A549 (cell line): Measurements from ENCODE around the gene HDAC5. TPM values are rescaled to one million over a fixed set of nuclear protein-coding genes. Genes with fewer than 3 reads are reported as not detected.

ENCODE experiments used
- ATAC-seq, 2 experiments: fragments of 200-7000 bp in 1 of 2; fragments of >200 bp in 1 of 2; cut with Nextera tagmentation in 1 of 2; cut with Tn5 transposase in 1 of 2; 3 replicates each; pipeline versions ENCODE4 v1.8.0 to v1.9.1; 2018 to 2020; ENCODE audit warnings: mild to moderate bottlenecking in 1 of 2, moderate library complexity in 1 of 2
- CTCF ChIA-PET: fragments of 300-600 bp; sonication (Branson Sonifier 250); formaldehyde crosslinking; extraction: SDS; loops from one replicate; lab custom pipeline; 2021; ENCODE audit warnings: antibody characterized with exemption, inconsistent platforms; lab: Yijun Ruan, JAX
- POLR2A ChIA-PET: fragments of 350-600 bp; formaldehyde crosslinking; extraction: SDS; loops from one replicate; lab custom pipeline; 2021; ENCODE audit warnings: antibody characterized with exemption, inconsistent platforms; lab: Yijun Ruan, JAX
- DNase-seq, 2 experiments: peaks; one replicate each; pipeline versions ENCODE4 v3.0.0 to v3.0.0-alpha.2; 2011 to 2016; ENCODE audit warnings: low read depth in 1 of 2, low spot score in 1 of 2
- FAIRE-seq: peaks from 2 replicates; lab custom pipeline; 2011; peaks lifted over from hg19 to GRCh38; lab: Jason Lieb, UNC
- H3K27ac ChIP-seq, 2 experiments: fragments of >200 bp; sonication (Bioruptor Twin); formaldehyde crosslinking; 3 replicates each; pipeline ENCODE4 v1.5.1; 2016 to 2017
- H3K4me1 ChIP-seq: fragments of >200 bp; sonication (Bioruptor Twin); formaldehyde crosslinking; 3 replicates; pipeline ENCODE4 v1.6.1; 2016
- H3K4me2 ChIP-seq: fragments of >200 bp; sonication (Bioruptor Twin); formaldehyde crosslinking; 3 replicates; pipeline ENCODE4 v1.6.1; 2016
- H3K4me3 ChIP-seq: fragments of >200 bp; sonication (Bioruptor Twin); formaldehyde crosslinking; 3 replicates; pipeline ENCODE4 v1.5.1; 2016
- H3K9me3 ChIP-seq: fragments of >200 bp; sonication (Bioruptor Twin); formaldehyde crosslinking; 3 replicates; pipeline ENCODE4 v1.6.1; 2016
- FOSL2 ChIP-seq, 2 experiments: fragments of 450-650 bp in 1 of 2; fragments of >200 bp in 1 of 2; sonication (Bioruptor Twin) in 1 of 2; formaldehyde crosslinking; IDR thresholded peaks; 2 replicates each; pipeline versions ENCODE4 v1.5.0 to v1.6.1; 2016 to 2020; ENCODE audit warnings: mild to moderate bottlenecking in 1 of 2, moderate library complexity in 1 of 2
- HOXB5 ChIP-seq: fragments of 250-450 bp; sonication (Bioruptor Pico); IDR thresholded peaks from 2 replicates; pipeline ENCODE4 v1.5.0; 2020; ENCODE audit warnings: mild to moderate bottlenecking, moderate library complexity
- JUN ChIP-seq, 2 experiments: fragments of >200 bp; sonication (Bioruptor Twin); formaldehyde crosslinking; IDR thresholded peaks; 2 replicates in 1 of 2; 3 replicates in 1 of 2; pipeline ENCODE4 v1.6.1; 2016 to 2017
- RCOR1 ChIP-seq: fragments of 150-350 bp; IDR thresholded peaks from 2 replicates; pipeline ENCODE4 v1.6.1; 2014; ENCODE audit warnings: antibody characterized with exemption, low read length, low read depth
- RNF2 ChIP-seq: fragments of 200-600 bp; sonication (generic); IDR thresholded peaks from 2 replicates; pipeline ENCODE4 v1.6.1; 2016; ENCODE audit warnings: low read depth, mild to moderate bottlenecking, antibody characterized with exemption, moderate library complexity, borderline replicate concordance
- WGBS: methylation state at CpG from one replicate; pipeline ENCODE4 v1.1.6; 2017; ENCODE audit errors: missing lambda C conversion rate; 5-methylcytosine and 5-hydroxymethylcytosine counted together
- polyA plus RNA-seq, 4 experiments: library from polyadenylated mRNA; depleted of rRNA in 3 of 4; stranded (reverse); fragments of >200 nt; fragmentation: RNase III in 1 of 4; extraction: RNeasy Plus Mini Kit Qiagen cat#74134 plus additional on column Dnase treatment in 1 of 4; gene quantifications; 2 replicates in 3 of 4; 3 replicates in 1 of 4; pipeline ENCODE4 v1.2.3, GENCODE V29; 2011 to 2017
- small RNA-seq, 6 experiments: library from RNA; depleted of rRNA; stranded (forward); fragments of <200 nt; gene quantifications; one replicate each; pipeline ENCODE3, GENCODE V24; 2012
- TF ChIP-seq, protein P1 (sequence below): fragments of 150-350 bp; IDR thresholded peaks from 2 replicates; pipeline ENCODE4 v1.6.1; 2014; ENCODE audit warnings: low read depth, mild to moderate bottlenecking, low read length
- TF ChIP-seq, protein P2 (sequence below): IDR thresholded peaks from 2 replicates; pipeline ENCODE4 v1.6.1; 2012

HDAC5 gene
- polyA plus RNA-seq, 2 of the 4 experiments (the other 2 are of a cell fraction), result 3.1 to 7.1 TPM

DNA sequence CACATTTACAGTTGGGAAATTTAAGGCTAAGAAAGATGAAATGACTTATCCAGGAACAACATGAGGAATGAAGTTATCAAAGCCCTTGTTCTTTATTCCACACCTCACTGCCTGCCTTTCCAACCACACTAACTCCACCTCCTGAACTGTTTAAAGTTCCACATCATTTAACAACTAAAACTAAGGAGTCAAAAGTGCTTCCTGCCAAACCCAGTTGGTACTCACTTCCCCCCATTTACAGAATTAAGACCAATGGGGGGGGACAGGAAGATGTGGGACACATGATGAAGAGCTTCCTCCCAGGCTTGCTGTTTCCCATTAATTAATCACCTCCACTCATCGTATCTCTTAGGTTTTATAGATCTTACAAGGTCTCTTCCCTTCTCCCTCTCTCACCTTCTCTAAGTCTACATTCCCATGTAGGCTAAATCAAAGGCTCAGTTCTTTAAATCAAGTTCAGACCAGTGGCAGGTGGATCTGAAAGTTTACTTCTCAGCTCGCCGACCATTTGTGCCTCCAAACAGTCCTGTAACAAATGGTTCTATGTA lies 89.5 kb downstream of the HDAC5 start (continued):
- TF ChIP-seq FOSL2 (IDR thresholded peaks at IDR 0.05) (no peak), FOSL2 (CRISPR knock-in tag; IDR thresholded peaks at IDR 0.05) (no peak), RNF2 (no peak), RCOR1 (no peak)

DNA sequence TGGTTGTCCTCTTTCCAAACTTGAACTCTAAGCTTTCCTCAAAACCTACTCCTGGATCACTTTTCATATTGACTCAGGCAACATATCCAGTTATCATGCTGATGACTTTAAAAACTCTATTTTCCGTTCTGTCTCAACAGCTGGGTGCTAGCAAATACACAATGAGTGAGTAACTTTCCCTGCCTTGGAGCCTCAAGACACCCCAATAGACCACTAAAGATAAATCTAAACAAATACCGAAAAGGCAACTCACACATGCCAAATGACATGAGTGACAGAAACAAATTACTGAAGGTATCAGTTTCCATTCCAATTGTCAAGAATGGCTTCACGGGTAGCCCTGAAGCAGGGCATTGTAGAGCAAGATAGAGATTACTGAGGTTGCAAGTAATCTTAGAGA lies 93.0 kb downstream of the HDAC5 start:
- WGBS, result 93% methylated on average over 3 of the region's 3 CpGs

DNA sequence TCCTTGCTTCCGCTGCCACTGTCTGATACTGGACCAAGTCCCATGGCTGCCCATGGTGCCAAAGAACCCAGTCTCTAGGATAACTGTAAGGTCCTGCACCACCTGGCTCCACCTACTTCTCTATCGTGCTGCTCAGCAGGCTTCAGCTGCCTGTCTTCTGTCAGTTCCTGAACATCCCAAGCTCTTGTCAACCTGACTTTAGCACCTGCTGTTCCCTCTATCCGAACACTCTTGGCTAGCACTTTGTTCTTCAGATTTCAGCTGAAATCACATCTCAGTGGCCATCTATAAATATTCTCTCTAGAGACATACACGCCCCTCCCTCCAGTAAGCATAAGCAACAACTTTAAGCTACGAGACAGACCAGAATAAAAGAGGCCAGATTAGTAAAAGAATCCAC lies 93.7 kb downstream of the HDAC5 start:
- no peak for TF ChIP-seq JUN (IDR thresholded peaks at IDR 0.05)
- TF ChIP-seq, protein P1, sequence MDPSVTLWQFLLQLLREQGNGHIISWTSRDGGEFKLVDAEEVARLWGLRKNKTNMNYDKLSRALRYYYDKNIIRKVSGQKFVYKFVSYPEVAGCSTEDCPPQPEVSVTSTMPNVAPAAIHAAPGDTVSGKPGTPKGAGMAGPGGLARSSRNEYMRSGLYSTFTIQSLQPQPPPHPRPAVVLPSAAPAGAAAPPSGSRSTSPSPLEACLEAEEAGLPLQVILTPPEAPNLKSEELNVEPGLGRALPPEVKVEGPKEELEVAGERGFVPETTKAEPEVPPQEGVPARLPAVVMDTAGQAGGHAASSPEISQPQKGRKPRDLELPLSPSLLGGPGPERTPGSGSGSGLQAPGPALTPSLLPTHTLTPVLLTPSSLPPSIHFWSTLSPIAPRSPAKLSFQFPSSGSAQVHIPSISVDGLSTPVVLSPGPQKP, result no peak
- TF ChIP-seq, protein P2, sequence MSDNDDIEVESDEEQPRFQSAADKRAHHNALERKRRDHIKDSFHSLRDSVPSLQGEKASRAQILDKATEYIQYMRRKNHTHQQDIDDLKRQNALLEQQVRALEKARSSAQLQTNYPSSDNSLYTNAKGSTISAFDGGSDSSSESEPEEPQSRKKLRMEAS, result no peak
- TF ChIP-seq, all 56 proteins: peak for 0
- Histone ChIP-seq H3K9me3 (no peaks in the 10 kb centered on the region), H3K27ac (no peak overlapping the region), H3K4me3 (no peak overlapping the region), H3K4me1 (no peaks in the 10 kb centered on the region), H3K4me2 (no peak overlapping the region)
- WGBS, result 90% methylated on average over 5 of the region's 5 CpGs
- CTCF ChIA-PET, result interaction anchor here (1.2 to 14.3 kb wide), 6 partner anchors 12 to 151 kb away, joined by 3 to 145 read pairs (median 16); no protein-coding TSS in a partner anchor
- DNase-seq, result no peak
- no peak; a peak in 1 of 6 replicates for ATAC-seq
- FAIRE-seq, result no peak
- POLR2A ChIA-PET, result interaction anchor here (0.6 to 1.2 kb wide), 3 partner anchors 21 to 192 kb away, joined by 3 read pairs; no protein-coding TSS in a partner anchor

More for the DNA sequence above, 93.0 kb downstream of the HDAC5 start:
- FAIRE-seq (no peak), ATAC-seq (no peak), DNase-seq (no peak)
- H3K4me2 ChIP-seq, result no peak overlapping the region
- H3K27ac ChIP-seq, result no peak overlapping the region
- H3K4me1 ChIP-seq, result no peaks in the 10 kb centered on the region
- CTCF ChIA-PET, result interaction anchor here (1.2 to 14.3 kb wide), 6 partner anchors 11 to 152 kb away, joined by 3 to 145 read pairs (median 16); no protein-coding TSS in a partner anchor
- H3K4me3 ChIP-seq, result no peak overlapping the region
- TF ChIP-seq HOXB5 (CRISPR knock-in tag), result no peak
- no peaks in the 10 kb centered on the region for H3K9me3 ChIP-seq
- POLR2A ChIA-PET, result interaction anchor here (0.6 to 1.2 kb wide), 3 partner anchors 21 to 191 kb away, joined by 3 read pairs; no protein-coding TSS in a partner anchor

Small RNA genes lying within 50 kb of the gene (small RNA-seq; reads per million reads assigned to genes)
- 0 reads per million in 6 experiments for gene RNU6-131P

Other genes with a start within 250 kb of the HDAC5 start
- 3.8 and 4.1 TPM in 2 replicates for gene MPP2, start 216.1 kb downstream of the HDAC5 start, polyA plus RNA-seq (2011; rRNA removed)
- 3.4 to 4.2 TPM (median 3.7 TPM) in 3 replicates for gene MPP2, start 216.1 kb downstream of the HDAC5 start, polyA plus RNA-seq (2017; fragmentation: RNase III; extraction: RNeasy Plus Mini Kit Qiagen cat#74134 plus additional on column Dnase treatment)
- gene PPY, start 181.2 kb downstream of the HDAC5 start, polyA plus RNA-seq (2011; rRNA removed), result not detected in 2 replicates
- gene PPY, start 181.2 kb downstream of the HDAC5 start, polyA plus RNA-seq (2017; fragmentation: RNase III; extraction: RNeasy Plus Mini Kit Qiagen cat#74134 plus additional on column Dnase treatment), result not detected in 3 replicates
- gene PYY, start 169.7 kb downstream of the HDAC5 start, polyA plus RNA-seq (2011; rRNA removed), result not detected in 2 replicates
- not detected in 3 replicates for gene PYY, start 169.7 kb downstream of the HDAC5 start, polyA plus RNA-seq (2017; fragmentation: RNase III; extraction: RNeasy Plus Mini Kit Qiagen cat#74134 plus additional on column Dnase treatment)
- 0.61 and 0.66 TPM in 2 replicates for gene NAGS, start 119.0 kb downstream of the HDAC5 start, polyA plus RNA-seq (2011; rRNA removed)
- 0.76 to 0.88 TPM (median 0.77 TPM) in 3 replicates for gene NAGS, start 119.0 kb downstream of the HDAC5 start, polyA plus RNA-seq (2017; fragmentation: RNase III; extraction: RNeasy Plus Mini Kit Qiagen cat#74134 plus additional on column Dnase treatment)
- gene TMEM101, start 108.7 kb downstream of the HDAC5 start, polyA plus RNA-seq (2011; rRNA removed), result 38.2 and 40.3 TPM in 2 replicates
- gene TMEM101, start 108.7 kb downstream of the HDAC5 start, polyA plus RNA-seq (2017; fragmentation: RNase III; extraction: RNeasy Plus Mini Kit Qiagen cat#74134 plus additional on column Dnase treatment), result 29.6 to 33.5 TPM (median 32.2 TPM) in 3 replicates
- 64.9 and 75.0 TPM in 2 replicates for gene LSM12, start 57.0 kb downstream of the HDAC5 start, polyA plus RNA-seq (2011; rRNA removed)
- 42.4 to 43.9 TPM (median 43.1 TPM) in 3 replicates for gene LSM12, start 57.0 kb downstream of the HDAC5 start, polyA plus RNA-seq (2017; fragmentation: RNase III; extraction: RNeasy Plus Mini Kit Qiagen cat#74134 plus additional on column Dnase treatment)
- 104 TPM in 2 replicates for gene G6PC3, start 52.9 kb downstream of the HDAC5 start, polyA plus RNA-seq (2011; rRNA removed)
- 122 to 130 TPM (median 128 TPM) in 3 replicates for gene G6PC3, start 52.9 kb downstream of the HDAC5 start, polyA plus RNA-seq (2017; fragmentation: RNase III; extraction: RNeasy Plus Mini Kit Qiagen cat#74134 plus additional on column Dnase treatment)
- gene HROB, start 18.3 kb upstream of the HDAC5 start, polyA plus RNA-seq (2011; rRNA removed), result 5.4 and 5.6 TPM in 2 replicates
- gene HROB, start 18.3 kb upstream of the HDAC5 start, polyA plus RNA-seq (2017; fragmentation: RNase III; extraction: RNeasy Plus Mini Kit Qiagen cat#74134 plus additional on column Dnase treatment), result 6.0 to 7.1 TPM (median 6.8 TPM) in 3 replicates
- 0.05 TPM in 1 of 2 replicates, not detected in the other for gene ASB16, start 47.1 kb upstream of the HDAC5 start, polyA plus RNA-seq (2011; rRNA removed)
- 0.12 to 0.16 TPM (median 0.15 TPM) in 3 replicates for gene ASB16, start 47.1 kb upstream of the HDAC5 start, polyA plus RNA-seq (2017; fragmentation: RNase III; extraction: RNeasy Plus Mini Kit Qiagen cat#74134 plus additional on column Dnase treatment)
- gene TMUB2, start 63.3 kb upstream of the HDAC5 start, polyA plus RNA-seq (2011; rRNA removed), result 36.2 and 43.3 TPM in 2 replicates
- gene TMUB2, start 63.3 kb upstream of the HDAC5 start, polyA plus RNA-seq (2017; fragmentation: RNase III; extraction: RNeasy Plus Mini Kit Qiagen cat#74134 plus additional on column Dnase treatment), result 37.6 to 44.4 TPM (median 42.0 TPM) in 3 replicates
- 65.7 and 72.7 TPM in 2 replicates for gene ATXN7L3, start 76.2 kb upstream of the HDAC5 start, polyA plus RNA-seq (2011; rRNA removed)
- gene ATXN7L3, start 76.2 kb upstream of the HDAC5 start, polyA plus RNA-seq (2017; fragmentation: RNase III; extraction: RNeasy Plus Mini Kit Qiagen cat#74134 plus additional on column Dnase treatment), result 54.0 to 66.2 TPM (median 60.5 TPM) in 3 replicates
- 39.8 and 44.0 TPM in 2 replicates for gene UBTF, start 96.0 kb upstream of the HDAC5 start, polyA plus RNA-seq (2011; rRNA removed)
- 75.0 to 76.2 TPM (median 75.5 TPM) in 3 replicates for gene UBTF, start 96.0 kb upstream of the HDAC5 start, polyA plus RNA-seq (2017; fragmentation: RNase III; extraction: RNeasy Plus Mini Kit Qiagen cat#74134 plus additional on column Dnase treatment)
- 0.03 TPM in 1 of 2 replicates, not detected in the other for gene SLC4A1, start 144.5 kb upstream of the HDAC5 start, polyA plus RNA-seq (2011; rRNA removed)
- gene SLC4A1, start 144.5 kb upstream of the HDAC5 start, polyA plus RNA-seq (2017; fragmentation: RNase III; extraction: RNeasy Plus Mini Kit Qiagen cat#74134 plus additional on column Dnase treatment), result not detected in 3 replicates
- gene RUNDC3A, start 185.0 kb upstream of the HDAC5 start, polyA plus RNA-seq (2011; rRNA removed), result 0.45 and 0.57 TPM in 2 replicates
- 0.21 to 0.48 TPM (median 0.22 TPM) in 3 replicates for gene RUNDC3A, start 185.0 kb upstream of the HDAC5 start, polyA plus RNA-seq (2017; fragmentation: RNase III; extraction: RNeasy Plus Mini Kit Qiagen cat#74134 plus additional on column Dnase treatment)
- gene SLC25A39, start 201.2 kb upstream of the HDAC5 start, polyA plus RNA-seq (2011; rRNA removed), result 80.9 and 90.1 TPM in 2 replicates
- 147 to 154 TPM (median 150 TPM) in 3 replicates for gene SLC25A39, start 201.2 kb upstream of the HDAC5 start, polyA plus RNA-seq (2017; fragmentation: RNase III; extraction: RNeasy Plus Mini Kit Qiagen cat#74134 plus additional on column Dnase treatment)
- 111 and 147 TPM in 2 replicates for gene GRN, start 221.7 kb upstream of the HDAC5 start, polyA plus RNA-seq (2011; rRNA removed)
- gene GRN, start 221.7 kb upstream of the HDAC5 start, polyA plus RNA-seq (2017; fragmentation: RNase III; extraction: RNeasy Plus Mini Kit Qiagen cat#74134 plus additional on column Dnase treatment), result 146 to 198 TPM (median 197 TPM) in 3 replicates
- gene FAM171A2, start 240.2 kb upstream of the HDAC5 start, polyA plus RNA-seq (2011; rRNA removed), result 1.8 and 2.7 TPM in 2 replicates
- gene FAM171A2, start 240.2 kb upstream of the HDAC5 start, polyA plus RNA-seq (2017; fragmentation: RNase III; extraction: RNeasy Plus Mini Kit Qiagen cat#74134 plus additional on column Dnase treatment), result 3.0 to 4.2 TPM (median 3.9 TPM) in 3 replicates